ENCODE results near the gene STARD13.
A peak's percentile ranks its signal among the peaks of the same experiment; 100 is the strongest.

STARD13 gene

GRCh38 chr13:33278913-33279312 lies 6.6 kb downstream of the STARD13 start:
- Histone ChIP-seq H3K4me3 (ENCODE audit: low read depth in 1 of 2, low read length in 2 of 2) (no peak overlapping the region), H3K4me1 (ENCODE audit: control insufficient read depth in 1 of 2, insufficient read depth in 2 of 2, low read length in 2 of 2) (peaks cover 0 to 14% of the 10 kb centered on the region in 2 donors), H3K9ac (ENCODE audit: low read depth in 1 of 2, low read length in 2 of 2) (no peak overlapping the region), H3K27ac (ENCODE audit: low read depth, low read length) (no peak overlapping the region), H3K36me3 (ENCODE audit: control insufficient read depth in 1 of 2, insufficient read depth in 2 of 2, low read length in 2 of 2) (no peaks in the 10 kb centered on the region), H3K9me3 (ENCODE audit: control insufficient read depth in 1 of 2, low read length in 2 of 2) (no peaks in the 10 kb centered on the region), H3K27me3 (ENCODE audit: control insufficient read depth in 1 of 2, insufficient read depth in 2 of 2, low read length in 2 of 2) (no peaks in the 10 kb centered on the region)

GRCh38 chr13:33277946-33278345 lies 7.6 kb downstream of the STARD13 start:
- no peak overlapping the region for H3K4me3 ChIP-seq (ENCODE audit: low read depth in 1 of 2, low read length in 2 of 2)
- no peaks in the 10 kb centered on the region for H3K9me3 ChIP-seq (ENCODE audit: control insufficient read depth in 1 of 2, low read length in 2 of 2)
- no peaks in the 10 kb centered on the region for H3K27me3 ChIP-seq (ENCODE audit: control insufficient read depth in 1 of 2, insufficient read depth in 2 of 2, low read length in 2 of 2)
- no peak overlapping the region for H3K9ac ChIP-seq (ENCODE audit: low read depth in 1 of 2, low read length in 2 of 2)
- peaks cover 3 to 16% of the 10 kb centered on the region in 2 donors for H3K4me1 ChIP-seq (ENCODE audit: control insufficient read depth in 1 of 2, insufficient read depth in 2 of 2, low read length in 2 of 2)
- H3K27ac ChIP-seq (ENCODE audit: low read depth, low read length): no peak overlapping the region
- no peaks in the 10 kb centered on the region for H3K36me3 ChIP-seq (ENCODE audit: control insufficient read depth in 1 of 2, insufficient read depth in 2 of 2, low read length in 2 of 2)

- H3K9ac ChIP-seq (ENCODE audit: low read depth in 1 of 2, low read length in 2 of 2): no peak overlapping the region
- no peak overlapping the region for H3K27ac ChIP-seq (ENCODE audit: low read depth, low read length)
- no peak overlapping the region for H3K4me3 ChIP-seq (ENCODE audit: low read depth in 1 of 2, low read length in 2 of 2)
- H3K4me1 ChIP-seq (ENCODE audit: control insufficient read depth in 1 of 2, insufficient read depth in 2 of 2, low read length in 2 of 2): peaks cover 3 to 19% of the 10 kb centered on the region in 2 donors
- H3K36me3 ChIP-seq (ENCODE audit: control insufficient read depth in 1 of 2, insufficient read depth in 2 of 2, low read length in 2 of 2): no peaks in the 10 kb centered on the region
- H3K9me3 ChIP-seq (ENCODE audit: control insufficient read depth in 1 of 2, low read length in 2 of 2): no peaks in the 10 kb centered on the region
- H3K27me3 ChIP-seq (ENCODE audit: control insufficient read depth in 1 of 2, insufficient read depth in 2 of 2, low read length in 2 of 2): no peaks in the 10 kb centered on the region
These were observed 8.4 kb downstream of the STARD13 start for GRCh38 chr13:33277037-33277740.

DNA sequence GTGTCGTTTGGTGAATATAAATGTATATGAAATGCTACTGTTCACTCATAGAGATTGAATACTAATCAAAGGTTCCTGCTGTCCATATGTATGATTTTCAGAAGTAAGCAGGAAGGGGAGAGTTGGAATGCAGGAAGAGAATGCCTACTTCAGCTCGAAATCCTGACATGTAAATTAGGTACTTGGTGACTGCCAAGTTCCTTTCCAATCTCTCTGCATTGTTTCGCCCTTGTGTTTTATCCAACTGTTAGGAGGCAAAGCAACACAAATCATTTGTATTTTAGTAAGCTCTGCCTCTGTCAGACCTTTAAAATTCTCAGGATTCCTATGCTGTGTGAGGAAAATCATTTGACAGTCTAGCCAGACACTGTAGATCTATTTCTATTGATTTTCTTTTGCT lies 9.0 kb downstream of the STARD13 start:
- peaks cover 9 to 25% of the 10 kb centered on the region in 2 donors for H3K4me1 ChIP-seq (ENCODE audit: control insufficient read depth in 1 of 2, insufficient read depth in 2 of 2, low read length in 2 of 2)

GRCh38 chr13:33275916-33276315 lies 9.6 kb downstream of the STARD13 start:
- no peaks in the 10 kb centered on the region for H3K9me3 ChIP-seq (ENCODE audit: control insufficient read depth in 1 of 2, low read length in 2 of 2)
- H3K9ac ChIP-seq (ENCODE audit: low read depth in 1 of 2, low read length in 2 of 2): no peak overlapping the region
- no peaks in the 10 kb centered on the region for H3K36me3 ChIP-seq (ENCODE audit: control insufficient read depth in 1 of 2, insufficient read depth in 2 of 2, low read length in 2 of 2)
- H3K27me3 ChIP-seq (ENCODE audit: control insufficient read depth in 1 of 2, insufficient read depth in 2 of 2, low read length in 2 of 2): no peaks in the 10 kb centered on the region
- no peak overlapping the region for H3K4me3 ChIP-seq (ENCODE audit: low read depth in 1 of 2, low read length in 2 of 2)
- no peak overlapping the region for H3K27ac ChIP-seq (ENCODE audit: low read depth, low read length)
- H3K4me1 ChIP-seq (ENCODE audit: control insufficient read depth in 1 of 2, insufficient read depth in 2 of 2, low read length in 2 of 2): peaks cover 16 to 32% of the 10 kb centered on the region in 2 donors

More for the DNA sequence above, 9.0 kb downstream of the STARD13 start:
- Histone ChIP-seq H3K9me3 (ENCODE audit: control insufficient read depth in 1 of 2, low read length in 2 of 2) (no peaks in the 10 kb centered on the region), H3K36me3 (ENCODE audit: control insufficient read depth in 1 of 2, insufficient read depth in 2 of 2, low read length in 2 of 2) (no peaks in the 10 kb centered on the region), H3K9ac (ENCODE audit: low read depth in 1 of 2, low read length in 2 of 2) (no peak overlapping the region), H3K27ac (ENCODE audit: low read depth, low read length) (no peak overlapping the region), H3K4me3 (ENCODE audit: low read depth in 1 of 2, low read length in 2 of 2) (no peak overlapping the region), H3K27me3 (ENCODE audit: control insufficient read depth in 1 of 2, insufficient read depth in 2 of 2, low read length in 2 of 2) (no peaks in the 10 kb centered on the region)

GRCh38 chr13:33274264-33274663 lies 11.3 kb downstream of the STARD13 start:
- Histone ChIP-seq H3K9me3 (ENCODE audit: control insufficient read depth in 1 of 2, low read length in 2 of 2) (no peaks in the 10 kb centered on the region), H3K4me1 (ENCODE audit: control insufficient read depth in 1 of 2, insufficient read depth in 2 of 2, low read length in 2 of 2) (peaks cover 18 to 32% of the 10 kb centered on the region in 2 donors), H3K36me3 (ENCODE audit: control insufficient read depth in 1 of 2, insufficient read depth in 2 of 2, low read length in 2 of 2) (no peaks in the 10 kb centered on the region), H3K27ac (ENCODE audit: low read depth, low read length) (no peak overlapping the region), H3K27me3 (ENCODE audit: control insufficient read depth in 1 of 2, insufficient read depth in 2 of 2, low read length in 2 of 2) (no peaks in the 10 kb centered on the region), H3K4me3 (ENCODE audit: low read depth in 1 of 2, low read length in 2 of 2) (no peak overlapping the region), H3K9ac (ENCODE audit: low read depth in 1 of 2, low read length in 2 of 2) (no peak overlapping the region)

DNA sequence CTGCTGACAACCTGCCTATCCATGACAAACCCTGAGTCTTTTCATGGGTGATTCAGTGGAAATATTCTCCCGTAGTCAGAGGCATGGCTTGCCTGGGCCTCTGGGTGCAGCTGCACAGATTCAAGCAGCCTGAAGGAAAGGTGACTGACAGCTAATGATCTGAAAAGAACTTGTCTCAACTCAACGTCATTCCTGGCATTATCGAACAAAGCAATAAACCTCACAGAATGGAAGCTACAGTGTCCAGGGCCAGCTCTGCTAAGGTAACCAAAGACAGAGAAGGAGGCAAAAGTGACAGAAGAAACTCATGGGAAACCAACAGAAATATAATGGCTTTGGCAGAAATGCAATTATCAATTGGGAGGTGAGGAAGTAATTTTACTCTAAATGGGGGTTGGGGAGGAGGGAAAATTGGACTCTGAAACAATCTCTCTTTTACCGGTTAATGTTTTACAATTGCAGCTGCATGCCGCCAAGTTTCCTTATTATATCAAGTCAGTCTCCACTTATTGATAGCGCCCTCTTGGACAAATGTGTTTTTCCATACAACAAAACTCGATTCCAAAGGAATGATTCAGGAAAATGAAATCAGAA lies 12.9 kb downstream of the STARD13 start:
- peak overlapping the region; percentile 8 to 58 for H3K4me3 ChIP-seq (ENCODE audit: low read depth in 1 of 2, low read length in 2 of 2)
- peak overlapping the region in 1 of 2 donors; percentile 10 for H3K9ac ChIP-seq (ENCODE audit: low read depth in 1 of 2, low read length in 2 of 2)
- peaks cover 18 to 45% of the 10 kb centered on the region in 2 donors for H3K4me1 ChIP-seq (ENCODE audit: control insufficient read depth in 1 of 2, insufficient read depth in 2 of 2, low read length in 2 of 2)
- no peaks in the 10 kb centered on the region for H3K9me3 ChIP-seq (ENCODE audit: control insufficient read depth in 1 of 2, low read length in 2 of 2)
- no peaks in the 10 kb centered on the region for H3K36me3 ChIP-seq (ENCODE audit: control insufficient read depth in 1 of 2, insufficient read depth in 2 of 2, low read length in 2 of 2)
- no peaks in the 10 kb centered on the region for H3K27me3 ChIP-seq (ENCODE audit: control insufficient read depth in 1 of 2, insufficient read depth in 2 of 2, low read length in 2 of 2)
- peak overlapping the region; percentile 37 for H3K27ac ChIP-seq (ENCODE audit: low read depth, low read length)

GRCh38 chr13:33271759-33272158 lies 13.8 kb downstream of the STARD13 start:
- Histone ChIP-seq H3K36me3 (ENCODE audit: control insufficient read depth in 1 of 2, insufficient read depth in 2 of 2, low read length in 2 of 2) (no peaks in the 10 kb centered on the region), H3K9me3 (ENCODE audit: control insufficient read depth in 1 of 2, low read length in 2 of 2) (no peaks in the 10 kb centered on the region), H3K27ac (ENCODE audit: low read depth, low read length) (no peak overlapping the region), H3K4me3 (ENCODE audit: low read depth in 1 of 2, low read length in 2 of 2) (no peak overlapping the region), H3K27me3 (ENCODE audit: control insufficient read depth in 1 of 2, insufficient read depth in 2 of 2, low read length in 2 of 2) (no peaks in the 10 kb centered on the region), H3K9ac (ENCODE audit: low read depth in 1 of 2, low read length in 2 of 2) (no peak overlapping the region), H3K4me1 (ENCODE audit: control insufficient read depth in 1 of 2, insufficient read depth in 2 of 2, low read length in 2 of 2) (peaks cover 18 to 50% of the 10 kb centered on the region in 2 donors)

DNA sequence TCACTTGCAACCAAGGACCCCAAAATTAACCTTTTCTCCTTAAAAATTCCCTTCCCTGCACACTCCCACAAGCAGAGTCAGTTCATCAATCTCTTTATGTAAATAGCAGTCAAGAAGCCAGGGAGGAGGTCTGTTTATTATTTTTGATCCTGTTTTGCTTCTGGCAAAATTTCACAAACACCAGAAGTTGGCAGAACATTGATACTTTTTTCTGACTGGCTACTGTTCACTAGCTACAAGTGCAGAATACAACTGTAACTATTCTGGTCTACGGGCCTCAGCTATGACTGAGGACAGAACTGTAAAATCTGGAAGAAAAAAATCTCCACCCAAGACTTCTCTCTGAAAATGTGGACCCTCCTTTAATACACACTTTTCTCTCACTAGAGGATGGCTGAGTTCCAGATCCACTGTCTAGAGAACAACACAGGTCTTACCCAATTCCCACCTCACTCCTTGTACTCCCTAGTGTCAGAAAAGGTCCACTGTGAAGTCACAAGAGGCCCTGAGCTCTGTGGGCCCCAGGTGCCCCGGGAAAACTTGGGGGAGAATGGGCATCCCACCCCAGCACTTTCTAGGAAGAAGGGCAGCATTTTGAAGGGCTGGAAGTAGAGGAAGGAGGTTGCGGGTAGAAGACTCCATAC lies 14.5 kb downstream of the STARD13 start:
- Histone ChIP-seq H3K4me1 (ENCODE audit: control insufficient read depth in 1 of 2, insufficient read depth in 2 of 2, low read length in 2 of 2) (peaks cover 18 to 50% of the 10 kb centered on the region in 2 donors), H3K36me3 (ENCODE audit: control insufficient read depth in 1 of 2, insufficient read depth in 2 of 2, low read length in 2 of 2) (no peaks in the 10 kb centered on the region), H3K27ac (ENCODE audit: low read depth, low read length) (no peak overlapping the region), H3K4me3 (ENCODE audit: low read depth in 1 of 2, low read length in 2 of 2) (no peak overlapping the region), H3K9ac (ENCODE audit: low read depth in 1 of 2, low read length in 2 of 2) (no peak overlapping the region), H3K9me3 (ENCODE audit: control insufficient read depth in 1 of 2, low read length in 2 of 2) (no peaks in the 10 kb centered on the region), H3K27me3 (ENCODE audit: control insufficient read depth in 1 of 2, insufficient read depth in 2 of 2, low read length in 2 of 2) (no peaks in the 10 kb centered on the region)

GRCh38 chr13:33265607-33266006 lies 19.9 kb downstream of the STARD13 start:
- Histone ChIP-seq H3K27me3 (ENCODE audit: control insufficient read depth in 1 of 2, insufficient read depth in 2 of 2, low read length in 2 of 2) (no peaks in the 10 kb centered on the region), H3K9ac (ENCODE audit: low read depth in 1 of 2, low read length in 2 of 2) (no peak overlapping the region), H3K36me3 (ENCODE audit: control insufficient read depth in 1 of 2, insufficient read depth in 2 of 2, low read length in 2 of 2) (no peaks in the 10 kb centered on the region), H3K27ac (ENCODE audit: low read depth, low read length) (no peak overlapping the region), H3K4me1 (ENCODE audit: control insufficient read depth in 1 of 2, insufficient read depth in 2 of 2, low read length in 2 of 2) (peaks cover 11 to 57% of the 10 kb centered on the region in 2 donors), H3K4me3 (ENCODE audit: low read depth in 1 of 2, low read length in 2 of 2) (no peak overlapping the region), H3K9me3 (ENCODE audit: control insufficient read depth in 1 of 2, low read length in 2 of 2) (no peaks in the 10 kb centered on the region)
